HG02938 (cell line): Measurements from ENCODE around the gene KHDC1.
"Not testable (repeated sequence)": the region's sequence is repeated elsewhere in the genome, so short reads cannot be mapped to it uniquely, and the experiment has no call there.

Source experiments
- ATAC-seq: cut with Tn5 transposase; IDR thresholded peaks from one replicate; pipeline ENCODE4 v1.9.1; 2021; ENCODE audit warnings: mild to moderate bottlenecking, moderate library complexity; ENCODE audit not compliant: unreplicated experiment

KHDC1 gene

GRCh38 chr6:73262671-73263569, at the start of gene KHDC1:
Gene KHDC1, minus strand, starts transcription at chr6:73263196. Its CDS starts 20,679 bp downstream, at chr6:73242517.
- peak; percentile 81 for ATAC-seq

DNA sequence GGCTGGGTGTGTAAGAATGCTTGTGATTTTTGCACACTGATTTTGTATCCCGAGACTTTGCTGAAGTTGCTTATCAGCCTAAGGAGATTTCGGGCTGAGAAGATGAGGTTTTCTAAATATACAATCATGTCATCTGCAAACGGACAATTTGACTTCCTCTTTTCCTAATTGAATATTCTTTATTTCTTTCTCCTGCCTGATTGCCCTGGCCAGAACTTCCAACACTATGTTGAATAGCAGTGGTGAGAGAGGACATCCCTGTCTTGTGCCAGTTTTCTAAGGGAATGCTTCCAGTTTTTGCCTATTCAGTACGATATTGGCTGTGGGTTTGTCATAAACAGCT, 47.5 kb upstream of the KHDC1 start:
- not testable (repeated sequence) for ATAC-seq

- ATAC-seq, result peak; percentile 90
These were observed 46.9 kb upstream of the KHDC1 start for GRCh38 chr6:73309785-73310502.

DNA sequence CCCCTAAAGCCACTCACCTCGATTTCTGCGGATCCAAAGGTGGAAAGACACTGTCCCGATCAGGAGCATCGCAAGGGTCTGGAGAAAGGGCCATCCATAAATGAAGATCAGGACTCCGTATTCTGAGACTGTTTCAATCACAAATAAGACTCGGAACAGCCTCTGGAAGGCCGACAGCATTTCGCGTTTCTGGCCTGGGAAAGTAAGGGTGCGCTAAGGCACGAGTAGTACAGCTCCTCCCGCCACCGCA, 46.5 kb upstream of the KHDC1 start:
- no peak for ATAC-seq

- ATAC-seq, result no peak
These were observed 45.9 kb upstream of the KHDC1 start for GRCh38 chr6:73308712-73309534.

DNA sequence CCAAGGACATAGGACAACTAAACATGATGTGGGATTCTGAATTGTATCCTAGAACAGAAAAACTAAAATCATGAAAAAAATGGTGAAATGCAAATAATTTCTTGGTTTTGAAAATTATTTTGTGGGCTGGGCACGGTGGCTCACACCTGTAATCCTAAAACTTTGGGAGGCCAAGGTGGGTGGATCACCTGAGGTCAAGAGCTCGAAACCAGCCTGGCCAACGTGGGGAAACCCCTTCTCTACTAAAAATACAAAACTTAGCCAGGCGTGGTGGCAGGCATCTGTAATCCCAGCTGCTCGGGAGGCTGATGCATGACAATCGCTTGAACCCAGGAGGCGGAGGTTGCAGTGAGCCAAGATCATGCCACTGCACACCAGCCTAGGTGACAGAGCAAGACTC, 40.8 kb upstream of the KHDC1 start:
- not testable (repeated sequence) for ATAC-seq

DNA sequence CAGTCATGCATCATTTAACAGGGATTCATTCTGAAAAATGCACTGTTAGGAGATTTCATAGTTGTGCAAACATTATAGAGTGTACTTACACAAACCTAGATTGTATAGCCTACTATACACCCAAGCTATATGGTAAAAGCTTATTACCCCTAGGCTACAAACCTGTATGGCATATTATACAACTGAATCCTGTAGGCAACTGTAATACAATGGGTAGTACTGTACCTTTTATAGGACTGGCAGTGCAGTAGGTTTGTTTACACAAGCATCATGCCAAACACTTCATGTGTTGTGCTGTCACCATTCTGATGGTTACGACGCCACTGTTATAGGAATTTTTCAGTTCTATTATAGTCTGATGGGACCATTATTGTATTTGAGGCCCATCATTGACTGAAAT, 39.3 kb upstream of the KHDC1 start:
- ATAC-seq, result no peak

GRCh38 chr6:73299151-73299971, 36.4 kb upstream of the KHDC1 start:
- no peak for ATAC-seq

- ATAC-seq, result no peak
These were observed 30.3 kb upstream of the KHDC1 start for GRCh38 chr6:73293331-73293730.

DNA sequence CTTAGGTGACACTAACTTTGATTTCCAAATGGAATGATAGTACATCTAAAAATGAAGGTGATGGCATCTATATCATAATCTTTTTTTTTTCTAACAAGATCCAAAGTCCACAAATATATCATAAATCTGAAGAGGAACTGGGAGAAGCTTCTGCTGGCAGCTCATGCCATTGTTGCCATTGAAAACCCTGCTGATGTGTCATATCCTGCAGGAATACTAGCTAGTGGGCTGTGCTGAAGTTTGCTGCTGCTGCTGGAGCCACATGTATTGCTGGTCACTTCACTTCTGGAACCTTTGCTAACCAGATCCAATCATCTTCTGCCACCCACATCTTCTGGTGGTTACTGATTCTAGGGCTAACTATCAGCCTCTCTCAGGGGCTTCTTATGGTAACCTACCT, 27.4 kb upstream of the KHDC1 start:
- no peak for ATAC-seq

DNA sequence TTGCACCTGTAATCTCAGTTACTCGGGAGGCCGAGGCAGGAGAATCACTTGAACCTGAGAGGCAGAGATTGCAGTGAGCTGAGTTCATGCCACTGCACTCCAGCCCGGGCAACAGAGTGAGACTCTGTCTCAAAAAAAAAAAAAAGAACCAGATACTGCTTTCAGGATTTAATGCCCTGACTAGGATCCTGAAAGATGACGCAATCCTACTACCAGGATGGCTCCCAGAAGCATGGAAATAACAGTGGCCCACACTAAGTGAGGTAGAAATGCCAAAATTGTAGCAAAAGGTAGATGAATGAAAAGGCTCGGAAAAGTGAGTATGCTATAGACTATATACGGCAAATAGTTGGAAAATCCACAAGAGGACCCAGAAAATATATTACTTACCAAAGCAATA, 23.8 kb upstream of the KHDC1 start:
- no peak for ATAC-seq

DNA sequence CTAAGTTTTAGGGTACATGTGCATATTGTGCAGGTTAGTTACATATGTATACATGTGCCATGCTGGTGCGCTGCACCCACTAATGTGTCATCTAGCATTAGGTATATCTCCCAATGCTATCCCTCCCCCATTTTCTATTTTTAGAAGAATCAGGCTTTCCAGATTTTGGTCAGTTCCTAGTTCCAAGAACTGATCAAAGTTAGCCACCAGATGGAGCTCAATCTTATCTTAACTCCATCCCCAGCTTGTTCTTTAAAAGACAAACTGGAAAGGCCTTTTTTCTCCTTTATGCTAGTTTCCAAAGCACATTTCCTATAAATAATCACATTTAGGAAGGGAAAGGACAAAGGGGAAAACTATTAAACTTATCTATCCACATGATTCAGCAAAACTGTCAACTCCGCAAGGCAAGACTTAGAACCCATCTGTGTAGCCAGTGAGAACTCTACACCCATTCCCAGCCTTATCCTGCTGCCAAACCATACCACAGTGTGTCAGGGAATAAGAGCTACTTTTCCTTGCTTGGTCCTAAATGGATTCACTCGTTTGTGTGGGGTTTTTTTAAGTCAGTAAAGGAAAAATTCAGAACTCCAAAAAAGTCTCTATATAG, 22.8 kb upstream of the KHDC1 start:
- no peak for ATAC-seq

- no peak for ATAC-seq
These were observed 19.9 kb upstream of the KHDC1 start for GRCh38 chr6:73282871-73283270.

- not testable (repeated sequence) for ATAC-seq
These were observed 18.7 kb upstream of the KHDC1 start for GRCh38 chr6:73281684-73282083.

DNA sequence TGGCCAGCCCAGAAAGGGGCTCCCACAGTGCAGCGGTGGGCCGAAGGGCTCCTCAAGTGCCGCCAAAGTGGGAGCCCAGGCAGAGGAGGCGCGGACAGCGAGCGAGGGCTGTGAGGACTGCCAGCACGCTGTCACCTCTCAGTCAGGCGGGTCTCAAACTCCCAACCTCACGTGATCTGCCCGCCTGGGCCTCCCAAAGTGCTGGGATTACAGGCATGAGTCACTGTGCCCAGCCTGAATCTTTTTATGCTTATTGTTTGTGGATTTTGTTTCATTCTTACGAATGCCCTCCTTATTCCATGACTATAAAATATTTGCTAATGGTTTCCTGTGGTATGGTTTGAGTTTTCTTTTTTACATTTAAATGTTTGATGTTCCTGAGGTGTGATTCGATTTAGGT, 6.3 kb upstream of the KHDC1 start:
- not testable (repeated sequence) for ATAC-seq

GRCh38 chr6:73268896-73269295, 5.9 kb upstream of the KHDC1 start:
- not testable (repeated sequence) for ATAC-seq

- ATAC-seq, result no peak
These were observed 1.4 kb upstream of the KHDC1 start for GRCh38 chr6:73264446-73264845.

GRCh38 chr6:73263570-73263909, 544 bp upstream of the KHDC1 start:
- peak; percentile 11 for ATAC-seq

GRCh38 chr6:73258721-73259120, 4.3 kb downstream of the KHDC1 start:
- no peak for ATAC-seq

DNA sequence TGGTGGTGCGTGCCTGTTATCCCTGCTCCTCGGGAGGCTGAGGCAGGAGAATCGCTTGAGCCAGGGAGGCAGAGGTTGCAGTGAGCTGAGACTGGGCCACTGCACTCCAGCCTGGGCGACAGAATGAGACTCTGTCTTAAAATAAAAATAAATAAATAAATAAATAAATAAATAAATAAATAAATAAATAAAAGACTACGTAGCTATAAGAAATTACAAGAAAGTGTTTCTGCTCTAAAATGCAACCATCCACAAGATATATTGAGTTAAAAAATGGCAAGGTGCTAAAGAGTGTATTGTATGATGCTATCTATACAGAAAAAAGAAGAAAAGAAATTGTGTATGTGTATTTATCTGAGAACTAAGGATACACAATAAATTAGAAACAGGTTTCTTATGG, 8.7 kb downstream of the KHDC1 start:
- ATAC-seq, result not testable (repeated sequence)
